ENCODE data around the gene ARID4B.
"Not testable (repeated sequence)": the region's sequence is repeated elsewhere in the genome, so short reads cannot be mapped to it uniquely, and the experiment has no call there.

Gene ARID4B

DNA sequence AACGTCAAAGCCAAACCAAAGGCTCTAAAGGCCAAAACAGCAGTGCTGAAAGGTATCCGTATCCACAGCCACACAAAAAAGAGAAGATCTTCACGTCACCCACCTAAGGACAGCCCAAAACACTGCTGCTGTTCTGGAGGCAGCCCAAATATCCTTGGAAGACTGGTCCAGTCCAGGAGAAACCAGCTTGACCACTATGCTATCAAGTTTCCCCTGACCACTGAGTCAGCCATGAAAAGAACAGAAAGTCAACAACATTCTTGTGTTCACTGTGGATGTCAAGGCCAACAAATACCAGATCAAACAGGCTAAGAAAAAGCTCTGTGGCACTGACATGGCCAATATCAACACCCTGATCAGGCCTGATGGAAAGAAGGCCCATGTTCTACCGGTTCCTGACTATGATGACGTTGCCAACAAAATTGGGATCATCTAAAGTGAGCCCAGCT is 32.1 kb downstream of the ARID4B start:
- DNase-seq, result no peak

GRCh38 chr1:235293322-235293942 is 34.5 kb downstream of the ARID4B start:
- DNase-seq, result no peak

- DNase-seq, result no peak
Measured at GRCh38 chr1:235292790-235293189, 35.2 kb downstream of the ARID4B start.

DNA sequence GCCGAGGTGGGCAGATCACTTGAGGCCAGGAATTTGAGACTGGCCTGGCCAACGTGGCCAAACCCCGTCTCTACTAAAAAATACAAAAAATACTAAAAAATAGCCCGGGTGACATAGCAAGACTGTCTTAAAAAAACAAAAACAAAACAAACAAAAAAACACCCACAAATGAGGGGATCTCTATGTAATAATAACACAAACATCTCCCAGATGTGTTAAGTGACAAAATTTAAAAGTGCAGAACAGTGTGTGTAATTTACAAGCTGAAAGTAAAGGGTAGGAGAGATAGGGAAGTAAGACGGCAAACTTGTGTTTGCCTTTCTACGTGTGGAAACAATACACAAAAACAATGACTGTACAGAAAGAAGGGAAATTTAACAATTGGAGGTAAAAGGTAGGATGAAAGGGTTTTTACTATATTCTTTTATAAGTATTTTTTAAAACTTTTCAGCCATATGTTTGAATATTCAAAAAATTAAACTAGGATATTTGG is 36.3 kb downstream of the ARID4B start:
- no peak for DNase-seq

- peak; percentile 62 for DNase-seq
Measured at GRCh38 chr1:235290740-235291502, 37.1 kb downstream of the ARID4B start.

- no peak for DNase-seq
Measured at GRCh38 chr1:235289859-235290739, 37.9 kb downstream of the ARID4B start.

GRCh38 chr1:235287208-235287882 is 40.6 kb downstream of the ARID4B start:
- no peak for DNase-seq

GRCh38 chr1:235286667-235287066 is 41.3 kb downstream of the ARID4B start:
- DNase-seq, result no peak

DNA sequence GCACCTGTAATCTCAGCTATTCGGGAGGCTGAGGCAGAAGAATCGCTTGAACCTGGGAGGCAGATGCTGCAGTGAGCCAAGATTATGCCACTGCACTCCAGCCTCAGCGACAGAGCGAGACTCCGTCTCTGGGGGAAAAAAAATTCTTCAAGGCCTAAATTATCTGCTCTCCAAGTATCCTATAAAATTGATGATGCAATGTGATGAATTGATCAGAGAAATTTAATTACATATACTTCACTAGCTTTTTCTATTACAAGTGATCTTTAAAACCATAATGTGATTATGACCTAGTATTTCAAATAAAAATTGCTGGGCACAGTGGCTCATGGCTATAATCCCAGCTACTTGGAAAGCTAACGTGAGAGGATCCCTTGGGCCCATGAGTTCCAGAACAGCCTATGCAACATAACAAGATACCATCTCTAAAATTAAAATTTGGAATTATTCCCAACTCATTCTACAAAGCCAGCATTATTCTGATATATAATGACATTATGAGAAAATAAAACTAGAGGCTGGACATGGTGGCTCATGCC is 43.7 kb downstream of the ARID4B start:
- DNase-seq, result no peak

DNA sequence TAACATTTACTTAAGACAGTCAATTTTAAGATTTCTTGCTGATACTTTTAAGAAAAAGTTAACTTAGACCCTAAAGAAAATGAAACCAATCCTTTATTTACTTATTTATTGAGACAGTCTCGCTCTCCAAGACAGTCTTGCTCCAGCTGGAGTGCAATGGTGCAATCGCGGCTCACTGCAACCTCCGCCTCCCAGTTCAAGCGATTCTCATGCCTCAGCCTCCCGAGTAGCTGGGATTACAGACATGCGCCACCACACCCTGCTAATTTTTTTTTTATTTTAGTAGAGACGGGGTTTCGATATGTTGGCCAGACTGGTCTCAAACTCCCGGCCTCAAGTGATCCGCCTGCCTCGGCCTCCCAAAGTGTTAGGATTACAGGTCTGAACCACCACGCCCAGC is 44.3 kb downstream of the ARID4B start:
- not testable (repeated sequence) for DNase-seq

GRCh38 chr1:235280467-235280866 is 47.5 kb downstream of the ARID4B start:
- no peak for DNase-seq

- DNase-seq, result no peak
Measured at GRCh38 chr1:235279694-235280093, 48.3 kb downstream of the ARID4B start.

- DNase-seq, result no peak
Measured at GRCh38 chr1:235278915-235279292, 49.1 kb downstream of the ARID4B start.

- DNase-seq, result no peak
Measured at GRCh38 chr1:235278233-235278914, 49.6 kb downstream of the ARID4B start.

GRCh38 chr1:235277709-235278108 is 50.3 kb downstream of the ARID4B start:
- peak; percentile 20 for DNase-seq

GRCh38 chr1:235275836-235276235 is 52.1 kb downstream of the ARID4B start:
- no peak for DNase-seq

DNA sequence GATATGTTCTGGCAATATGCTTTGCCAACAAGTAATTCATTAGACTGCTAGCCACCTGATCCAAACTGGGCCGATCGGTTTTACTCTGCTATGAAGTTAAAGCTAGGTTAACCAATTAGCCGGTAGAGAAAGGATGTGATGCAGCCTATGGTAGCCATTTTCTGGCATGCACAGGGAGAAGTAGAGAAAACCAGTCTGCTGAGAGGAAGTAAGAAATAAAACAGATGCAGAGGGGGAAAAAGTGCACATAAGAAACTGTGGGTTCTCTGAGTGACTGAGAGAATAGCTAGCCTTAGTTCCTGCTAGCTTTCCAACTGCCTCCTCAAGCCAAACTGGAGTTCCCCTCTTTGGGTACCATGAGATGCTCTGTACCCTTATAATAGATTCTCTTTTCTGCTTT is 52.8 kb downstream of the ARID4B start:
- no peak for DNase-seq

GRCh38 chr1:235272851-235273250 is 55.1 kb downstream of the ARID4B start:
- no peak for DNase-seq

GRCh38 chr1:235270625-235271024 is 57.4 kb downstream of the ARID4B start:
- DNase-seq, result no peak

- DNase-seq, result not testable (repeated sequence)
Measured at GRCh38 chr1:235269990-235270389, 58.0 kb downstream of the ARID4B start.

DNA sequence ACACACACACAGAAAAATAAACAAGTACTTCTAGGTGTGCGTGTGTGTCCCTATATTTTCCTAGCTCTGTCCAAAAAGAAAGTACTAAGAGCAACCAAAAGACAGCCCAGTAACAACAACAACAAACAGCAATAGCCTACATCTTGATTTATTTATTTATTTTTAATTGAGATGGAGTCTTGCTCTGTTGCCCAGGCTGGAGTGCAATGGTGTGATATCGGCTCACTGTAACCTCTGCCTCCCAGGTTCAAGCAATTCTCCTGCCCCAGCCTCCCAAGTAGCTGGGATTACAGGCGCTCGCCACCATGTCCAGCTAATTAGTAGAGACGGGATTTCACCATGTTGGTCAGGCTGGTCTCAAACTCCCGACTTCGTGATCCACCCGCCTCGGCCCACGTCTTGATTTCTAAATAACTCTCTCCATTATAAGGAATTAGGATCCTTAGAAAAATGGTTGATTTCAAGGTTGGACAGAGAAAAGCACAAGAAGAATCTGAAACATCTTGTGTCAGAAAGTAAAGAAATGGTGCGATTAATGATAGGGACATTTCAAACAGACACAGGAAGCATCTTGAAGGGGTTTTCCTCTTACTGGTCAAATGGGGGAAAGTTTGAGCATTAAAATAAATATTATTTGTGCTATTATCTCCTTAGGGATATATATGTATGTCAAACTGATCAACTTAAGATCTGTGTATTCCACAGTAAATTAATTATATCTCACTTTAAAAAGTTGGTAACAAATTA is 59.4 kb downstream of the ARID4B start:
- no peak for DNase-seq
